HG03196 (cell line): Measurements from ENCODE around the gene KRTAP6-3.

Experiments
- ATAC-seq: cut with Tn5 transposase; IDR thresholded peaks from one replicate; pipeline ENCODE4 v1.9.1; 2021; ENCODE audit not compliant: unreplicated experiment

The KRTAP6-3 gene

GRCh38 chr21:30592140-30592539 lies at the start of gene KRTAP6-3:
Gene KRTAP6-3, plus strand, starts transcription at chr21:30592440. Its CDS starts 6 bp downstream, at chr21:30592446.
- ATAC-seq, result no peak

- ATAC-seq, result no peak
Measured at GRCh38 chr21:30552782-30553181, 39.5 kb upstream of the KRTAP6-3 start.

GRCh38 chr21:30555095-30555494 lies 37.1 kb upstream of the KRTAP6-3 start:
- no peak for ATAC-seq

- ATAC-seq, result no peak
Measured at GRCh38 chr21:30561264-30561895, 30.9 kb upstream of the KRTAP6-3 start, which contains the start of gene KRTAP19-7. Gene KRTAP19-7, minus strand, starts transcription at chr21:30561314. Its CDS starts 25 bp downstream, at chr21:30561289.

GRCh38 chr21:30561957-30562356 lies 30.3 kb upstream of the KRTAP6-3 start:
- no peak for ATAC-seq

- ATAC-seq, result no peak
Measured at GRCh38 chr21:30563072-30563471, 29.2 kb upstream of the KRTAP6-3 start.

- no peak for ATAC-seq
Measured at GRCh38 chr21:30563630-30564029, 28.6 kb upstream of the KRTAP6-3 start.

- ATAC-seq, result no peak
Measured at GRCh38 chr21:30567617-30568016, 24.6 kb upstream of the KRTAP6-3 start.

GRCh38 chr21:30577766-30578165 lies 14.5 kb upstream of the KRTAP6-3 start:
- no peak for ATAC-seq

GRCh38 chr21:30579346-30579745 lies 12.9 kb upstream of the KRTAP6-3 start:
- no peak for ATAC-seq

- ATAC-seq, result no peak
Measured at GRCh38 chr21:30580132-30580531, 12.1 kb upstream of the KRTAP6-3 start.

- no peak for ATAC-seq
Measured at GRCh38 chr21:30582870-30583269, 9.4 kb upstream of the KRTAP6-3 start.

GRCh38 chr21:30590297-30590696 lies 1.9 kb upstream of the KRTAP6-3 start, which contains the start of gene KRTAP22-2:
Gene KRTAP22-2, minus strand, starts transcription at chr21:30590397.
- no peak for ATAC-seq

GRCh38 chr21:30598802-30599201 lies 6.6 kb downstream of the KRTAP6-3 start, which contains the start of gene KRTAP6-2:
Gene KRTAP6-2, minus strand, starts transcription at chr21:30598902. Its CDS starts 28 bp downstream, at chr21:30598874.
- no peak for ATAC-seq

GRCh38 chr21:30600787-30601186 lies 8.5 kb downstream of the KRTAP6-3 start, which contains the start of gene KRTAP22-1:
Gene KRTAP22-1, plus strand, starts transcription at chr21:30601087.
- no peak for ATAC-seq

GRCh38 chr21:30605968-30606367 lies 13.7 kb downstream of the KRTAP6-3 start:
- no peak for ATAC-seq

GRCh38 chr21:30612132-30612531 lies 19.9 kb downstream of the KRTAP6-3 start:
- no peak for ATAC-seq

- ATAC-seq, result no peak
Measured at GRCh38 chr21:30613836-30614235, 21.6 kb downstream of the KRTAP6-3 start, which contains the start of gene KRTAP6-1. Gene KRTAP6-1, minus strand, starts transcription at chr21:30613930. Its CDS starts 26 bp downstream, at chr21:30613904.

- ATAC-seq, result no peak
Measured at GRCh38 chr21:30615199-30615598, 23.0 kb downstream of the KRTAP6-3 start.

- ATAC-seq, result no peak
Measured at GRCh38 chr21:30616125-30616524, 23.9 kb downstream of the KRTAP6-3 start, which contains the start of gene KRTAP20-1. Gene KRTAP20-1, plus strand, starts transcription at chr21:30616425. Its CDS starts 30 bp downstream, at chr21:30616455.

- ATAC-seq, result no peak
Measured at GRCh38 chr21:30620080-30620479, 27.8 kb downstream of the KRTAP6-3 start.

GRCh38 chr21:30620522-30620921 lies 28.3 kb downstream of the KRTAP6-3 start, which contains the start of gene KRTAP20-4:
Gene KRTAP20-4, plus strand, starts transcription at chr21:30620627.
- ATAC-seq, result no peak
